GM21526 (cell line): ENCODE results near the gene FKBP5.

Experiments used
- ATAC-seq: cut with Tn5 transposase; IDR thresholded peaks from one replicate; pipeline ENCODE4 v1.9.1; 2021; ENCODE audit warnings: moderate library complexity; ENCODE audit not compliant: unreplicated experiment, low FRiP score

FKBP5 gene

GRCh38 chr6:35668744-35669450 lies 19.8 kb downstream of the FKBP5 start:
- no peak for ATAC-seq

- no peak for ATAC-seq
These were observed 20.6 kb downstream of the FKBP5 start for GRCh38 chr6:35668096-35668495.

GRCh38 chr6:35665573-35665972 lies 23.1 kb downstream of the FKBP5 start:
- ATAC-seq = no peak

- no peak for ATAC-seq
These were observed 23.8 kb downstream of the FKBP5 start for GRCh38 chr6:35664945-35665344.

- ATAC-seq = no peak
These were observed 25.1 kb downstream of the FKBP5 start for GRCh38 chr6:35663447-35664235.

- ATAC-seq = no peak
These were observed 25.7 kb downstream of the FKBP5 start for GRCh38 chr6:35662999-35663398.

GRCh38 chr6:35654883-35655282 lies 33.8 kb downstream of the FKBP5 start:
- no peak for ATAC-seq

- no peak for ATAC-seq
These were observed 37.5 kb downstream of the FKBP5 start for GRCh38 chr6:35651244-35651643.

- no peak for ATAC-seq
These were observed 38.7 kb downstream of the FKBP5 start for GRCh38 chr6:35650015-35650414.

GRCh38 chr6:35648203-35648602 lies 40.5 kb downstream of the FKBP5 start:
- no peak for ATAC-seq

GRCh38 chr6:35647400-35647799 lies 41.3 kb downstream of the FKBP5 start:
- ATAC-seq = no peak

- ATAC-seq = no peak
These were observed 45.6 kb downstream of the FKBP5 start for GRCh38 chr6:35643162-35643535.

- no peak for ATAC-seq
These were observed 46.1 kb downstream of the FKBP5 start for GRCh38 chr6:35642471-35643161.

- no peak for ATAC-seq
These were observed 48.6 kb downstream of the FKBP5 start for GRCh38 chr6:35640017-35640664.

GRCh38 chr6:35638679-35639078 lies 50.0 kb downstream of the FKBP5 start:
- no peak for ATAC-seq

- no peak for ATAC-seq
These were observed 50.8 kb downstream of the FKBP5 start for GRCh38 chr6:35637911-35638310.

- ATAC-seq = no peak
These were observed 52.8 kb downstream of the FKBP5 start for GRCh38 chr6:35635601-35636597.

- ATAC-seq = no peak
These were observed 54.4 kb downstream of the FKBP5 start for GRCh38 chr6:35634316-35634715.

- no peak for ATAC-seq
These were observed 55.1 kb downstream of the FKBP5 start for GRCh38 chr6:35633579-35634089.
